CMK (cell line): ENCODE results near the gene ITGB3BP.

Experiments
- DNase-seq: peaks from one replicate; pipeline ENCODE4 v3.0.0-alpha.2; 2010; ENCODE audit warnings: low read depth

Gene ITGB3BP

DNA sequence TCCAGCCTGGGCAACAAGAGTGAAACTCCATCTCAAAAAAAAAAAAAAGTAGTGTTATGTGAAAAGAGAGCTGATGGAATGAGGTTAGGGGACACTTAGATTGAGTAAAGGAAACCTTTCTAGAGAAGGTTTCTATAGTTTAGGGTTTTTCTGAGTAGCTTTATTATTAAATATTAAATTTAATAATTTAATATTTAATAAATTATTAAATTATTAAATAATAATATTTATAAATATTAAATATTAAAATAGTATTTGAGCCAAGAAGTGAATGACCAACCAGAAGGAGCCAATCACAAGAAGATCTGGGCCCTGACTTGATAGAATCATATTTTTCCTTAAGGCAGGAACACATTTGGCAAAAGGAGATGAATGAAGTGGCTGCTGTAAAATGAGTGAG is 104.9 kb downstream of the ITGB3BP start:
- no peak for DNase-seq

DNA sequence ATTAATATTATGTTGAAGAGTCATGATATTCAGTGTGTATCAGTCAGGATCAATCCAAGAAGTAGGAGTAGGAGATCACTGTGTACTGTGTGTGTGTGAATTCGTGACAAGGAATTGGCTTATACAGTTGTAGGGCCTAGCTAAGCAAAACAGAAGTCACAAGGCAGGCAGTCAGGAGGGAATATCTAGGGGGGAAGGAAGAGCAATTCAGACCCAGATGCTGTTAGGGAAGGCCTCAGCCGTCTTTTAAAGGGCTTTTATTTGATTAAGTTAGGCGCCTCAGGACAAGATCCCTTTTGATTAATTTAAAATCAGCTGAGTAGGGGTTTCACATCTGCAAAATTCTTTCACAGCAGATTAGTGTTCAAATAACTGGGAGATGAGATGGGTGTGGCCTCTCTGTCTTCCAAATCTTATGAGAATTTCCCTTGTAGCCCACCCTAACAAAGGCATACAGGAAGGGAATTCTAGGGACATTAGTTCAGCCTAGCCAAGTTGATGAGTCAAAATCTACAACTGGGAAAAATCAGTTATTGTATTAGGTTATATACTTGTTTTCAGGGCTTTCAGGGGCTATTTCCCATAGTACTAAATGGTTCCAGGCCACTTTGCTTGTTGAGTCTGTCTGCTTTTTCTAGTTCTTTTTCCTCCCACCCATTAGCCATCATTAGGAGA is 108.2 kb downstream of the ITGB3BP start:
- no peak for DNase-seq

DNA sequence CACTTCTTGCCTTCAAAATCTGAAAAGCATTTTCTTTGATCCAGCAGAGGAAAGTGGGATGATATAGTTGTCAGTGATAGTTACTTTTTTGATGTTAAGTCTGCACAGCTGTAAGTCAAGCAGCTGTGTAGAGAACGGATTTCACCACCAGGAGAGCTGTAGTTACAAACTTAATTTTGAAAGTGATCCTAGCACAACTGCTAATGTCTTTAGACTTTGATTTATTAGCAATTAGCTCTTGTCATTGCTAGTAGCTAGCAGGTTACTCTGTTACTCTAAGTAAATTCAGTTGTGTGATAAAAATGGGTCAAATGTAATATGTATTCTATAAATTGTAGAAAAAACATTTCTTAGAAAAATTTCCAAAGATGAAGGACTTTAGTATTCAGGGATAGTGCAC is 109.6 kb downstream of the ITGB3BP start:
- DNase-seq = no peak

DNA sequence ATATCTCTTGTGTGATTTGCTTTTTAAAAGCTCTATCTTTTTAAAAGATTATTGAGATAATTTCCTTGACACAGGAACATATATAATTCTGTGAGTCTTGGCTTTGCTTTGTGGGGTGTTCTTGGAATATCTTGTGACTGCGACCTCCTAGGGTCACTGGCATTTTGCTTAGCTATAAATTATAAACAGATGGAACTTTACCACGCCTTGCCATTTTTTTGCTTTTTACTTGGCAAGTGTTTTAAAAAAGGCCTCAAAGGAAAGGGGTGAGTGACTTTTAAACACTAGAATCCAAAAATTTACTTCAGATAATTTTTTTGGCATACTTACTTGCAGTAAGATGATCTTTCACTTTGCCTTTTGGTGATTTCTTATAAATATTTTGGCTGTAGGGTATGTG is 112.0 kb downstream of the ITGB3BP start:
- DNase-seq = no peak

DNA sequence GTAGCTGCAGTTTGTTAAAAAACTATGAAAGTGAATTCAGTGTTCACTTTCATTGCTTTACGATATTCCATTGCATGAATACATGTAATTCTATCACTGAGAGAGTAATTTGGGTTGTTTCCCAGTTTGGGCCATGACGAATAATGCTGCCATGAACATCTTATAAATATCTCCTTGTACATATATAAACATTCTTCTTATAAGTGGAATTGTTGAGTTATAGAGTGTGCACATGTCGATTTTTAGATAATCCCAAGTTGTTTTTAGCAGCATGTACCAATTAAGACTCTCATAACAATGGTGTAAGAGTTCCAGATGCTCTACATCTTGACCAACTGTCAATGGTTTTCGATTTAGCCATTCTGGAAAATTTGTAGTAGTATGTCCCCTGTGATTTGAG is 114.7 kb downstream of the ITGB3BP start:
- DNase-seq = no peak

DNA sequence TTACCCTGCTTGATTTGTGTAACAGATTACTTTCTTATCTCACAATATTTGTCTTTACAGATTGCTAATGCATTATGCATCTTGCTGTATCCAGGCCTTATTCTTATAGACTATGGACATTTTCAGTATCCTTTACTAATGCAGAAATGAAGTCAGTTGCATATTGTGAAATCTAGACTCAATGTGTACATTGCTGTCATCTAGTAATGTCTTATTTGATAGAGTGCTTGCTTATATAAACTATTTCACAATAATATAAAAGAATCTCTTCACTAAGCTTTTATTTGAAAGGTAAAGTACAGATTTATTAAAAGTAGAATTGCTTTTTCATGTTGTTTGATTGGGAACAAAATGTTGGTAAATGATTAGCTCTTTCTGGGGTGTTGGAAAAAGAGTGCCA is 116.0 kb downstream of the ITGB3BP start:
- no peak for DNase-seq

DNA sequence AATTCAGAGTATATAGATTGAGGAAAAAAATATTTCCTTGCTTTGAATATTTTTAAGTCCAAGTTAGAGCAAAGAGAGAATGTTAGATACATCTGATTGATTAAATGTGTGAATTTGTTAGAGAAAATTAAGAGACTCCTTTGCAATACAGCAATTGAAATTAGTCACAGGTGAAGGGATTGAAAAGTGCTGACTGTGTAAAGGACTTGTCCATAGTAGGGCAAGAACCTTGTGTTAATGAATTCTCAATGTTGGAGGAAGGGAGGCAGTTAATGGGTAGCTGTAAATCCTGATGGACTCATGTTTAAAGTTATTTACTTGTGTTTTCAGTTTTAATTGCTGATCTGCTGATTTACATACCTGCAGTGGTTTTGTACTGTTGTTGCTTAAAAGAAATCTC is 117.0 kb downstream of the ITGB3BP start:
- DNase-seq = no peak

DNA sequence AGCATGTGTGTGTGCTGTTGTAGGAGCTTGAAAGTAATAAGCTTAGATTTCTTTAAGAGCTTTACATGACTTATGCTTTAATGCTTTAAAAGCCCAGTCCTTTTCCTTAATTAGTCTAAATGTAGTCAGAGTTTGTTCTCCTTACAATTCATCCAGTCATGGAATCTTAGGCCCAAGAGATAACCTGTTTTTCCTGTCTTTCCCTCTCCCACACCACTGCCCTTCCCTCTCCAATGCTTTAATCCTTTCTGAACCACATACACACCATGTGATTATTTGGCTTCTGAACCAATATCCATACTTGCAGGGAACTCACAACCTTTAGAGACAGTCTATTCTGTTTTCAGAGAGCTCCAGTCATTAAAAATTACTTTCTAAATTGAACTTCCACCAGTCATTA is 118.0 kb downstream of the ITGB3BP start:
- DNase-seq = no peak

DNA sequence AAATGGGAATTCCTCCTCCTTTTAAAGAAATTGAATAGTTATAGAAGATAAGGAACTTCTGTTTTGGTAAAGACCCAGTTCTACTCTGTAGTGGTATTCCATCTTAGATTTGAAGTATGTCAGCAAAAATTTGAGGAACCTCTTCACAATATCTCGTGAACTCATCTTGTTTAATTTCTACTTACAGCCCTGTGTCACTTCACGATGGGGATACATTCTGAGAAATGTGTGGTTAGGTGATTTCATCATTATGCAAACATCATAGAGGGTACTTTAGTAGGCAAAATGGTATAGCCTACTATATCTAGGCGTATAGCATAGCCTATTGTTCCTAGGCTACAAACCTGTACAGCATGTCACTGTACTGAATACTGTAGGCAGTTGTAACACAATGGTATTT is 119.6 kb downstream of the ITGB3BP start:
- peak; percentile 3 for DNase-seq

DNA sequence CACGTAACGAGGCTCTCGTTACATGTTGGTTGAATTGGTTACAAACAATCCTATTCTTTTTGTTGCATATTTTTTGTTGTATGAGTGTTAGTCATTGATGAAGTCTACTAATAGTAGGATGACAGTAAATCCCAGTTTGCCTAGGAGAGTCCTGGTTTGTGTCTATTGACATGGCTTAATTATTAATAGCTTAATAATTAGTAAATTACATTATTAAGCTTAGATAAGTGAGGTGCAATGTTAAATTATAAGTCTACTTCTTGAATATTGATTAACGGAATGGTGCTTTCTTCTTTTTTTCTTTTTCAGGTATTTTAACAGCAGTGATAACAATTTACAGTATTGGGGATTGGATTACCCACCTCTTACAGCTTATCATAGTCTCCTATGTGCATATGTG is 121.1 kb downstream of the ITGB3BP start:
- DNase-seq = no peak
